Gastrocnemius medialis (tissue), 4 donors: Measurements from ENCODE around the gene AARSD1.

Experiments
- POLR2A ChIP-seq, 2 donors: fragments of 450-650 bp; IDR thresholded peaks; one replicate each; pipeline ENCODE4 v1.6.1; 2017; ENCODE audit warnings: antibody characterized with exemption in 2 of 2, mild to moderate bottlenecking in 2 of 2, moderate library complexity in 2 of 2
- TF ChIP-seq, protein P1 (sequence below), 5 experiments: fragments of 450-650 bp in 3 of 5; fragments of 200-600 bp in 2 of 5; sonication (generic) in 2 of 5; IDR thresholded peaks in 4 of 5; conservative IDR thresholded peaks in 1 of 5; 1 replicate in 4 of 5; 2 replicates in 1 of 5; pipeline ENCODE4 v1.5.1; 2016 to 2019; ENCODE audit warnings: antibody characterized with exemption in 5 of 5, mild to moderate bottlenecking in 3 of 5, moderate library complexity in 3 of 5

DNA sequence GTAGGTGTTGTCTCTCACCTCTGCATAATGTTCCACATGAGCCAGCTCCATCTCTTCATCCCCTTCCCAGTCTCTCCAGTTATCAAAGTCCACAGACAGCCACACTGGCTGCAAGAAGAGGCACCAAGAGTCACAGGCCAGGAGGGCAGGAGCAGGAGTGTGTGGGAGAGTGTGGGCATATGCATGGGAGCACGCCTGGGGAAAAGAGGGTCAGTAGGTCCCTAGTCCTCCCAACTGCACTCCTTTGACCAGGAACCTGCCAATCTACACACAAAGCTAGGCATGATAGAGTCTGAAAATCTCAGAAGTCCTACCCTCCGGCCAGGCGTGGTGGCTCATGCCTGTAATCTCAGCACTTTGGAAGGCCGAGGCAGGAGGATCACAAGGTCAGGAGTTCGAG is 7.3 kb upstream of the AARSD1 start:
- TF ChIP-seq, protein P1, sequence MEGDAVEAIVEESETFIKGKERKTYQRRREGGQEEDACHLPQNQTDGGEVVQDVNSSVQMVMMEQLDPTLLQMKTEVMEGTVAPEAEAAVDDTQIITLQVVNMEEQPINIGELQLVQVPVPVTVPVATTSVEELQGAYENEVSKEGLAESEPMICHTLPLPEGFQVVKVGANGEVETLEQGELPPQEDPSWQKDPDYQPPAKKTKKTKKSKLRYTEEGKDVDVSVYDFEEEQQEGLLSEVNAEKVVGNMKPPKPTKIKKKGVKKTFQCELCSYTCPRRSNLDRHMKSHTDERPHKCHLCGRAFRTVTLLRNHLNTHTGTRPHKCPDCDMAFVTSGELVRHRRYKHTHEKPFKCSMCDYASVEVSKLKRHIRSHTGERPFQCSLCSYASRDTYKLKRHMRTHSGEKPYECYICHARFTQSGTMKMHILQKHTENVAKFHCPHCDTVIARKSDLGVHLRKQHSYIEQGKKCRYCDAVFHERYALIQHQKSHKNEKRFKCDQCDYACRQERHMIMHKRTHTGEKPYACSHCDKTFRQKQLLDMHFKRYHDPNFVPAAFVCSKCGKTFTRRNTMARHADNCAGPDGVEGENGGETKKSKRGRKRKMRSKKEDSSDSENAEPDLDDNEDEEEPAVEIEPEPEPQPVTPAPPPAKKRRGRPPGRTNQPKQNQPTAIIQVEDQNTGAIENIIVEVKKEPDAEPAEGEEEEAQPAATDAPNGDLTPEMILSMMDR (IDR thresholded peaks at IDR 0.05 in 4 of 5, conservative IDR thresholded peaks at IDR 0.05 in 1 of 5): no peak
- TF ChIP-seq POLR2A (IDR thresholded peaks at IDR 0.05): no peak
